Mucosa of descending colon (tissue), 3 donors: ENCODE measurements around the gene BACH2. TPM values are rescaled to one million over a fixed set of nuclear protein-coding genes. Genes with fewer than 3 reads are reported as not detected.

Source experiments
- ATAC-seq: fragments of 200-7000 bp; cut with Tn5 transposase; one replicate; pipeline ENCODE4 v1.9.1; 2020; ENCODE audit warnings: mild to moderate bottlenecking, moderate library complexity
- DNase-seq, 3 donors: peaks; one replicate each; pipeline ENCODE4 v3.0.0-alpha.2; 2020
- H3K36me3 ChIP-seq: fragments of 200-600 bp; one replicate; pipeline ENCODE4 v1.8.0; 2021; ENCODE audit warnings: low read depth, mild to moderate bottlenecking
- H3K4me1 ChIP-seq: fragments of 200-600 bp; one replicate; pipeline ENCODE4 v1.8.0; 2021; ENCODE audit warnings: low read depth, mild to moderate bottlenecking
- H3K4me3 ChIP-seq: fragments of 200-600 bp; one replicate; pipeline ENCODE4 v1.8.0; 2021; ENCODE audit warnings: mild to moderate bottlenecking
- H3K9me3 ChIP-seq: fragments of 200-600 bp; one replicate; pipeline ENCODE4 v1.8.0; 2021; ENCODE audit warnings: mild to moderate bottlenecking
- intact Hi-C, 2 donors: fragments of 100-400 bp; cut with DNase I in 1 of 2; cut with micrococcal nuclease in 1 of 2; formaldehyde crosslinking; loops; one replicate each; pipeline versions ENCODE4 v1.11.0 to v1.11.1; 2022; cut with DNase I, micrococcal nuclease
- total RNA-seq, 3 donors: library from RNA; stranded (reverse); fragmentation: NEBNext Ultra II Directional in 2 of 3; extraction: Animal tissue kit (Norgen Biotek cat#: 25700) in 2 of 3; gene quantifications; one replicate each; pipeline versions ENCODE4 v1.2.1 to v1.2.4, GENCODE V29; 2021 to 2023
- TF ChIP-seq, protein P1 (sequence below): fragments of 200-600 bp; IDR thresholded peaks from one replicate; pipeline ENCODE4 v1.8.0; 2022; ENCODE audit warnings: antibody characterized with exemption, mild to moderate bottlenecking
- donor health status: DM: no; HTN: no; CAD: no; lungs with moderate emphysema.
- donor health status: DM: no; HTN: no; CAD: no.
- donor health status: DM: no; HTN: yes; CAD: no.

BACH2 gene
- total RNA-seq, 3 donors from 2014 or later = 0.96 to 1.6 (median 1.2) TPM

DNA sequence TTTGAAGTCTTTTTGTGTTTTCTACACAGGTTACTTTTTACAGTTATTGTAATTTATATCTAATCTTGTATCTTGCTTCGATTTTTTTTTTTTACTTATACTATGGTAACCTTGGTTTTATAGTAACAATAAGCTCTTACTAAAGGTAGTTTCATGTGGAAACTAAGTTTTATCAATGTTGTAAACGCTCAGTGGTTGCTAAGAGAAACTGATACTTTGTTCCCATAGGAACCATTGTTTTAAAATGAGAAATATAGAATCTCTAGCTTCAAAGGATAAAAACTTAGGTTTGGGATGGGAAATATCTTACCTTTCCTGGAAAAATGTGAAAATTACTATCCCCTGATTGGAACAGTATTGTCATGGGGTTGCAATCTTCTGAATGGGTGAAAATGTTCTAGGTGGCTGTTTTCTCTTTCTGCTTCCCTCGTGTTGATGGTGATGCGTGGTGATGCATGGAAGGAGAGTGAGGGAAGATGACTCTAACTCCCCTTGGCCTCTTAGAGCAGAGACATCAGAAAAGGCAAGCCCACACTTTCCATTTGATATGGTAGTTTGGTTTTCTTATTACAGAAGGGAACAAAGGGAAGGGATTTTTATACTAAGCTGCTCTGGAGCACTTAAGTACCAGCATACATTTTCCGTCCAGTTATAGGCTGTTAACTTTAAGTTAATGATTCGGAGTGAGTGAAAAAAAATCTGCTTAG is 23.5 kb upstream of the BACH2 start:
- no peak for DNase-seq
- TF ChIP-seq, protein P1, sequence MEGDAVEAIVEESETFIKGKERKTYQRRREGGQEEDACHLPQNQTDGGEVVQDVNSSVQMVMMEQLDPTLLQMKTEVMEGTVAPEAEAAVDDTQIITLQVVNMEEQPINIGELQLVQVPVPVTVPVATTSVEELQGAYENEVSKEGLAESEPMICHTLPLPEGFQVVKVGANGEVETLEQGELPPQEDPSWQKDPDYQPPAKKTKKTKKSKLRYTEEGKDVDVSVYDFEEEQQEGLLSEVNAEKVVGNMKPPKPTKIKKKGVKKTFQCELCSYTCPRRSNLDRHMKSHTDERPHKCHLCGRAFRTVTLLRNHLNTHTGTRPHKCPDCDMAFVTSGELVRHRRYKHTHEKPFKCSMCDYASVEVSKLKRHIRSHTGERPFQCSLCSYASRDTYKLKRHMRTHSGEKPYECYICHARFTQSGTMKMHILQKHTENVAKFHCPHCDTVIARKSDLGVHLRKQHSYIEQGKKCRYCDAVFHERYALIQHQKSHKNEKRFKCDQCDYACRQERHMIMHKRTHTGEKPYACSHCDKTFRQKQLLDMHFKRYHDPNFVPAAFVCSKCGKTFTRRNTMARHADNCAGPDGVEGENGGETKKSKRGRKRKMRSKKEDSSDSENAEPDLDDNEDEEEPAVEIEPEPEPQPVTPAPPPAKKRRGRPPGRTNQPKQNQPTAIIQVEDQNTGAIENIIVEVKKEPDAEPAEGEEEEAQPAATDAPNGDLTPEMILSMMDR = no peak
- ATAC-seq = no peak
- no peaks in the 10 kb centered on the region for H3K36me3 ChIP-seq
- H3K4me3 ChIP-seq = no peak overlapping the region
- no peaks in the 10 kb centered on the region for H3K4me1 ChIP-seq
- no peaks in the 10 kb centered on the region for H3K9me3 ChIP-seq
- intact Hi-C loops = no loop called here

DNA sequence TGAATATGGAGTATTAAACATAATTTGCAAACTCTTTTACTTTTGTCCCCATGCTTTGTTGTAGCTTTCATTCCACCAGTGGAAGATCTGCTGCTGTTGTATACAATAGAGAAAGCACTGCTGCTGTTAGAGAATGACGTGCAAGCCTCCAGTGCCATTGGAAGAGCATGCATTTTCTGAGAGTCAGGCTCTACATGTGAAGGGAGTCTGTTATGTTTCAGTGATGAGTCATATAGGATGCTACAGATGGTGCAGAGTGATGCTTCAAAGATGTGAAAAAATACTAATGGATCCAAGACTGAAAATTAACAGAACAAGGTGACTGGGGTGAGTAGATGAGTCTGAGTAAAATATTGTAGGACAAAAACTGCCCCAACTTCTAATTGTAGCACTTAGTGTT is 22.4 kb upstream of the BACH2 start:
- ATAC-seq = no peak
- intact Hi-C loops = no loop called here

DNA sequence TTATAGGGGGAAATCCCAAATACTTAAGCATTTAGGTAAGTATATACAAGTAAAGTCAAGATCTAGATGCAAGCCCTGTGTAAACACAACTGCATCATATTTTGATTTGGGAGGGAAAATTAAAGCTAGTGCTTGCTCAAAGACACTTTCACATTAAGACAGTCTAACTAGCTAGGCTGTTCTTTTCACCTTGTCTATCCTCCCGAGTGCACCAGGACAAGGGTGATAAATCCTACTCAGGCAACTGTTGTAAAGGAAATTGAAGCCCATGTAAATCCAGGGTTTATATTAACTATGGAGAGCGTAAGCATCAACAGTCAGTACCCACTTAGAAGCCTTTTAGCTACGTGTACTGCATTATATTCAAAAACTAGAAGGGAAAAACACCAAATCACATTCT is 19.3 kb upstream of the BACH2 start:
- H3K4me1 ChIP-seq = no peaks in the 10 kb centered on the region
- intact Hi-C loops = no loop called here
- DNase-seq (no peak), ATAC-seq (no peak)
- TF ChIP-seq, protein P1 = no peak
- no peaks in the 10 kb centered on the region for H3K9me3 ChIP-seq
- H3K36me3 ChIP-seq = no peaks in the 10 kb centered on the region
- no peak overlapping the region for H3K4me3 ChIP-seq

More for the DNA sequence above, 22.4 kb upstream of the BACH2 start:
- Histone ChIP-seq H3K4me3 (no peak overlapping the region), H3K36me3 (no peaks in the 10 kb centered on the region), H3K9me3 (no peaks in the 10 kb centered on the region), H3K4me1 (no peaks in the 10 kb centered on the region)
- DNase-seq = no peak
- TF ChIP-seq, protein P1 = no peak

DNA sequence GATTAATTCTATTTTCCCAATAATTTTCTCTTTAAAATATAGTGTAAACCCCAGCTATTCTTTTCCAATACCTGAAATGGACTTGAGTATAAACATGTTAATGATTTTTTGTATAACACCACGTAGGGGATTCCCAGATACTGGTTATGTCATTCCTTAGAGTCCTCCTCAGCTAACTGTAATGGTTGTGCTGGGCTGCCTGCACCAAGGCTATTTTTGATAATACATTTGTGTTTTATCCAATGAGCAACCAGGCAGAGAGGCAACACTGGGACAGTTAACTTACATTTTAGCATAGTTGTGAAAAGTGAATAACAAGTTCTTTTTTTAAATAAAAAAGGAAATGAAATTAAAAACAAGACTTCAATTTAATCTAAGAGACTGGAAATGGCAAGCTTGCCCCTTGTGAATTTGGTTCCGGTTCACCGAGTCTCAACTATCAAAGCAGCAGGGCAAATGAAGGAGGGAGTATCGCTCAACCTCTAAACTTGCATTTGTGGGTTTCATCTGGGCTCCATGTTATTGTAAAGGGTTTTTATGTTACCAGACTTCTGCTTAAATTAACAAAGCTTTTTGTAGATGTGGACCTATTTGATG is 18.8 kb upstream of the BACH2 start:
- TF ChIP-seq, protein P1 = no peak
- Histone ChIP-seq H3K4me3 (no peak overlapping the region), H3K36me3 (no peaks in the 10 kb centered on the region), H3K9me3 (no peaks in the 10 kb centered on the region), H3K4me1 (no peaks in the 10 kb centered on the region)
- peak; percentile 36 for ATAC-seq
- DNase-seq = no peak
- intact Hi-C loops = no loop called here

DNA sequence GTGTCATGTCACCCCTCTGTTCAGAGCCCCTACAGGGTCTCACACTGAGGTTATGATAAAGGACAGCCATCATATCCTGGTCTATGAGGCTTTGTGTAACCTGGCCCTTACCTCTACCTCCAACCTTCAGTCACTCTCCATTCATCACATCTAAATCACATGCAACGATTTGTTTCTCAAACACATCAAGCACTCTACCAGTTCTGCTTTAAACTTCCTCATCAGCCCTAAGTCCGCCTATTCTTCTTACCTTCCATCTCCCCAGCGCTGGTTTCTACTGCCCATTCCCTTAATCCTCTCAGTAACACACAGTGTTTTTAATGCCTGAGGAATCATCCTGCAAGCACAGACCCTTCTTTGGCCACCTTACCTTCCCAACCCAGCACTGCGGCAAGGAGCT is 17.9 kb upstream of the BACH2 start:
- TF ChIP-seq, protein P1 = no peak
- H3K4me1 ChIP-seq = no peaks in the 10 kb centered on the region
- H3K4me3 ChIP-seq = no peak overlapping the region
- H3K9me3 ChIP-seq = no peaks in the 10 kb centered on the region
- DNase-seq (no peak), ATAC-seq (no peak)
- intact Hi-C loops = no loop called here
- no peaks in the 10 kb centered on the region for H3K36me3 ChIP-seq
